Skin of body (tissue), 2 donors: ENCODE measurements around the gene KCNJ15. TPM values are rescaled to one million over a fixed set of nuclear protein-coding genes. Genes with fewer than 3 reads are reported as not detected.
A peak's percentile ranks its signal among the peaks of the same experiment; 100 is the strongest.

Experiments
- DNase-seq: peaks from one replicate; lab custom pipeline; 2025; lab: John Stamatoyannopoulos, UW
- total RNA-seq: library from RNA; depleted of rRNA; stranded (reverse); fragments of >200 nt; gene quantifications from one replicate; pipeline ENCODE4 v1.2.3, GENCODE V29; 2014

KCNJ15 gene
- total RNA-seq, 1 donor from 2014 or later = 3.4 TPM

GRCh38 chr21:38352536-38353219 lies 95.9 kb downstream of the KCNJ15 start:
- DNase-seq = peak; percentile 22

GRCh38 chr21:38354231-38354630 lies 97.4 kb downstream of the KCNJ15 start:
- no peak for DNase-seq

- DNase-seq = no peak
Observed at GRCh38 chr21:38354746-38355145, 98.0 kb downstream of the KCNJ15 start.

GRCh38 chr21:38355353-38355752 lies 98.6 kb downstream of the KCNJ15 start:
- DNase-seq = no peak

GRCh38 chr21:38355992-38356781 lies 99.4 kb downstream of the KCNJ15 start:
- peak; percentile 39 for DNase-seq

Other genes starting within 250 kb of the KCNJ15 start
- gene ERG, start 241.5 kb downstream of the KCNJ15 start, total RNA-seq = 11.9 TPM